ENCODE measurements around the gene ACSL1. TPM values are rescaled to one million over a fixed set of nuclear protein-coding genes. Genes with fewer than 3 reads are reported as not detected.
"Not testable (repeated sequence)": the region's sequence is repeated elsewhere in the genome, so short reads cannot be mapped to it uniquely, and the experiment has no call there.

ACSL1 gene
- total and polyA plus RNA-seq, 7 experiments from 2014 or later: 5.7 to 80.1 (median 11.5) TPM

GRCh38 chr4:184782731-184783373 lies 42.9 kb downstream of the ACSL1 start:
- no peak overlapping the region for H3K4me3 ChIP-seq (ENCODE audit: low read length)
- no peaks in the 10 kb centered on the region for H3K4me1 ChIP-seq (ENCODE audit: control insufficient read depth in 2 of 2, insufficient read depth in 2 of 2, low read length in 2 of 2)
- Mint-ChIP-seq H3K9me3 (peaks cover 0 to 3% (median 0%) of the 10 kb centered on the region in 11 donors), H3K36me3 (peaks cover 9 to 40% (median 27%) of the 10 kb centered on the region in 5 donors), H3K4me3 (peak overlapping the region in 9 of 10 donors; percentile 49 to 78 (median 72)), H3K4me1 (peaks cover 9 to 23% (median 13%) of the 10 kb centered on the region in 7 donors), H3K27me3 (no peaks in the 10 kb centered on the region), H3K27ac (peak overlapping the region in 8 of 9 donors; percentile 5 to 84 (median 64))
- H3K36me3 ChIP-seq (ENCODE audit: control insufficient read depth in 2 of 3, insufficient read depth in 3 of 3, low read length in 3 of 3): peaks cover 0 to 1% (median 0%) of the 10 kb centered on the region in 3 experiments
- intact Hi-C loops (cut with micrococcal nuclease): no loop called here
- ChIA-PET POLR2A (no interaction called here), CTCF (no interaction called here)
- H3K27ac ChIP-seq (ENCODE audit: low read depth, low read length): no peak overlapping the region
- H3K27me3 ChIP-seq (ENCODE audit: control insufficient read depth in 2 of 2, insufficient read depth in 2 of 2, low read length in 2 of 2): no peaks in the 10 kb centered on the region
- ATAC-seq: peak; percentile 58
- H3K9me3 ChIP-seq (ENCODE audit: control insufficient read depth in 2 of 3, low read length in 3 of 3): no peaks in the 10 kb centered on the region
- peak in 3 of 9 donors; percentile 13 to 34 (median 14) for DNase-seq

- Mint-ChIP-seq H3K36me3 (peaks cover 7 to 42% (median 14%) of the 10 kb centered on the region in 5 donors), H3K4me1 (peaks cover 9 to 18% (median 13%) of the 10 kb centered on the region in 7 donors)
- H3K27ac ChIP-seq (ENCODE audit: low read depth, low read length); H3K9me3 ChIP-seq (ENCODE audit: control insufficient read depth in 2 of 3, low read length in 3 of 3); DNase-seq; H3K27me3 Mint-ChIP-seq; H3K36me3 ChIP-seq (ENCODE audit: control insufficient read depth in 2 of 3, insufficient read depth in 3 of 3, low read length in 3 of 3); intact Hi-C loops (cut with micrococcal nuclease); H3K4me1 ChIP-seq (ENCODE audit: control insufficient read depth in 2 of 2, insufficient read depth in 2 of 2, low read length in 2 of 2); CTCF ChIA-PET; H3K9me3 Mint-ChIP-seq; H3K4me3 Mint-ChIP-seq; ATAC-seq; H3K27me3 ChIP-seq (ENCODE audit: control insufficient read depth in 2 of 2, insufficient read depth in 2 of 2, low read length in 2 of 2); H3K4me3 ChIP-seq (ENCODE audit: low read length); H3K27ac Mint-ChIP-seq: not testable (repeated sequence)
- POLR2A ChIA-PET: interaction anchor here (0.7 kb wide), 1 partner anchor 17 kb away, joined by 3 read pairs; no protein-coding TSS in a partner anchor
Observed at GRCh38 chr4:184779160-184779559, 46.6 kb downstream of the ACSL1 start.

- H3K4me1 Mint-ChIP-seq: peaks cover 8 to 12% (median 10%) of the 10 kb centered on the region in 7 donors
- intact Hi-C loops (cut with micrococcal nuclease): no loop called here
- no peak overlapping the region for H3K4me3 Mint-ChIP-seq
- peaks cover 0 to 3% (median 0%) of the 10 kb centered on the region in 11 donors for H3K9me3 Mint-ChIP-seq
- H3K4me3 ChIP-seq (ENCODE audit: low read length): no peak overlapping the region
- no peak for ATAC-seq
- no peaks in the 10 kb centered on the region for H3K9me3 ChIP-seq (ENCODE audit: control insufficient read depth in 2 of 3, low read length in 3 of 3)
- no peak overlapping the region for H3K27ac ChIP-seq (ENCODE audit: low read depth, low read length)
- ChIA-PET CTCF (no interaction called here), POLR2A (interaction anchor here (0.7 kb wide), 1 partner anchor 16 kb away, joined by 3 read pairs; no protein-coding TSS in a partner anchor)
- no peaks in the 10 kb centered on the region for H3K27me3 Mint-ChIP-seq
- H3K36me3 ChIP-seq (ENCODE audit: control insufficient read depth in 2 of 3, insufficient read depth in 3 of 3, low read length in 3 of 3): peaks cover 0 to 2% (median 0%) of the 10 kb centered on the region in 3 experiments
- no peaks in the 10 kb centered on the region for H3K4me1 ChIP-seq (ENCODE audit: control insufficient read depth in 2 of 2, insufficient read depth in 2 of 2, low read length in 2 of 2)
- peaks cover 7 to 43% (median 14%) of the 10 kb centered on the region in 5 donors for H3K36me3 Mint-ChIP-seq
- peak overlapping the region in 1 of 9 donors; percentile 41 for H3K27ac Mint-ChIP-seq
- H3K27me3 ChIP-seq (ENCODE audit: control insufficient read depth in 2 of 2, insufficient read depth in 2 of 2, low read length in 2 of 2): no peaks in the 10 kb centered on the region
- no peak for DNase-seq
Observed at GRCh38 chr4:184778325-184778724, 47.4 kb downstream of the ACSL1 start.

- Mint-ChIP-seq H3K36me3 (peaks cover 6 to 38% (median 14%) of the 10 kb centered on the region in 5 donors), H3K4me1 (no peaks in the 10 kb centered on the region), H3K4me3 (no peak overlapping the region), H3K9me3 (peaks cover 0 to 3% (median 0%) of the 10 kb centered on the region in 11 donors), H3K27ac (peak overlapping the region in 1 of 9 donors; percentile 21), H3K27me3 (no peaks in the 10 kb centered on the region)
- Histone ChIP-seq H3K27me3 (ENCODE audit: control insufficient read depth in 2 of 2, insufficient read depth in 2 of 2, low read length in 2 of 2) (no peaks in the 10 kb centered on the region), H3K4me3 (ENCODE audit: low read length) (no peak overlapping the region), H3K4me1 (ENCODE audit: control insufficient read depth in 2 of 2, insufficient read depth in 2 of 2, low read length in 2 of 2) (no peaks in the 10 kb centered on the region), H3K36me3 (ENCODE audit: control insufficient read depth in 2 of 3, insufficient read depth in 3 of 3, low read length in 3 of 3) (peaks cover 0 to 16% (median 0%) of the 10 kb centered on the region in 3 experiments), H3K27ac (ENCODE audit: low read depth, low read length) (no peak overlapping the region), H3K9me3 (ENCODE audit: control insufficient read depth in 2 of 3, low read length in 3 of 3) (no peaks in the 10 kb centered on the region)
- ChIA-PET CTCF (no interaction called here), POLR2A (no interaction called here)
- ATAC-seq: no peak
- intact Hi-C loops (cut with micrococcal nuclease): no loop called here
- DNase-seq: no peak
Observed at GRCh38 chr4:184776821-184777220, 48.9 kb downstream of the ACSL1 start.

- H3K27ac ChIP-seq (ENCODE audit: low read depth, low read length): no peak overlapping the region
- POLR2A ChIA-PET: no interaction called here
- Mint-ChIP-seq H3K36me3 (peaks cover 6 to 38% (median 14%) of the 10 kb centered on the region in 5 donors), H3K4me3 (no peak overlapping the region), H3K27me3 (no peaks in the 10 kb centered on the region), H3K4me1 (no peaks in the 10 kb centered on the region), H3K27ac (no peak overlapping the region), H3K9me3 (peaks cover 0 to 3% (median 0%) of the 10 kb centered on the region in 11 donors)
- H3K4me1 ChIP-seq (ENCODE audit: control insufficient read depth in 2 of 2, insufficient read depth in 2 of 2, low read length in 2 of 2): no peaks in the 10 kb centered on the region
- intact Hi-C loops (cut with micrococcal nuclease): no loop called here
- no peak overlapping the region for H3K4me3 ChIP-seq (ENCODE audit: low read length)
- no peaks in the 10 kb centered on the region for H3K27me3 ChIP-seq (ENCODE audit: control insufficient read depth in 2 of 2, insufficient read depth in 2 of 2, low read length in 2 of 2)
- no peak for ATAC-seq
- CTCF ChIA-PET: no interaction called here
- H3K9me3 ChIP-seq (ENCODE audit: control insufficient read depth in 2 of 3, low read length in 3 of 3): no peaks in the 10 kb centered on the region
- H3K36me3 ChIP-seq (ENCODE audit: control insufficient read depth in 2 of 3, insufficient read depth in 3 of 3, low read length in 3 of 3): peaks cover 0 to 16% (median 0%) of the 10 kb centered on the region in 3 experiments
- DNase-seq: no peak
Observed at GRCh38 chr4:184775854-184776555, 49.8 kb downstream of the ACSL1 start.

GRCh38 chr4:184774152-184774551 lies 51.6 kb downstream of the ACSL1 start:
- H3K4me3 ChIP-seq (ENCODE audit: low read length): no peak overlapping the region
- no peaks in the 10 kb centered on the region for H3K9me3 ChIP-seq (ENCODE audit: control insufficient read depth in 2 of 3, low read length in 3 of 3)
- H3K36me3 ChIP-seq (ENCODE audit: control insufficient read depth in 2 of 3, insufficient read depth in 3 of 3, low read length in 3 of 3): peaks cover 0 to 16% (median 0%) of the 10 kb centered on the region in 3 experiments
- CTCF ChIA-PET: no interaction called here
- no peak overlapping the region for H3K27ac ChIP-seq (ENCODE audit: low read depth, low read length)
- Mint-ChIP-seq H3K9me3 (peaks cover 0 to 1% (median 0%) of the 10 kb centered on the region in 11 donors), H3K27me3 (no peaks in the 10 kb centered on the region), H3K27ac (no peak overlapping the region), H3K36me3 (peaks cover 4 to 37% (median 13%) of the 10 kb centered on the region in 5 donors), H3K4me3 (no peak overlapping the region), H3K4me1 (no peaks in the 10 kb centered on the region)
- DNase-seq (no peak), ATAC-seq (no peak)
- H3K27me3 ChIP-seq (ENCODE audit: control insufficient read depth in 2 of 2, insufficient read depth in 2 of 2, low read length in 2 of 2): no peaks in the 10 kb centered on the region
- intact Hi-C loops (cut with micrococcal nuclease): no loop called here
- no peaks in the 10 kb centered on the region for H3K4me1 ChIP-seq (ENCODE audit: control insufficient read depth in 2 of 2, insufficient read depth in 2 of 2, low read length in 2 of 2)
- POLR2A ChIA-PET: no interaction called here

Data from naive thymus-derived CD4-positive, alpha-beta T cell (primary cell).